ENCODE data around the gene NTPCR.

GRCh38 chr1:233005156-233005555 is 54.7 kb downstream of the NTPCR start:
- TF ChIP-seq EZH2 (IDR thresholded peaks at IDR 0.05; ENCODE audit: borderline replicate concordance, low read depth, low read length, severe bottlenecking): no peak
- no peak for TF ChIP-seq CTCF (IDR thresholded peaks at IDR 0.05; ENCODE audit: extremely low read depth in 1 of 2, insufficient read depth in 1 of 2, low read depth in 1 of 2, low read length in 2 of 2)
- no peak for TF ChIP-seq MYC (IDR thresholded peaks at IDR 0.05; ENCODE audit: low read depth, low read length)
- TF ChIP-seq POLR2A (IDR thresholded peaks at IDR 0.05; ENCODE audit: low read depth, low read length): no peak
